ENCODE results near the gene CLDN10.

- TF ChIP-seq CTCF (IDR thresholded peaks at IDR 0.05), result no peak
- no peak for TF ChIP-seq POLR2A (IDR thresholded peaks at IDR 0.05)
Observed at GRCh38 chr13:95557013-95557412, 4.5 kb downstream of the CLDN10 start.
